ENCODE measurements around the gene SIX5.

SIX5 gene

GRCh38 chr19:45768984-45769782 is at the start of gene SIX5:
SIX5 (minus strand) TSS chr19:45769252; CDS start chr19:45768844, 408 bp downstream.
- in situ Hi-C loops (cut with MboI; ENCODE audit: low sequenced_read_pairs, unreplicated experiment), result no loop called here
- TF ChIP-seq CTCF (IDR thresholded peaks at IDR 0.05; ENCODE audit: borderline replicate concordance, control extremely low read depth, extremely low read depth, insufficient read depth, missing control alignments), result no peak
- DNase-seq (ENCODE audit: low spot score), result peak; percentile 99

- DNase-seq (ENCODE audit: low spot score), result no peak
- TF ChIP-seq CTCF (IDR thresholded peaks at IDR 0.05; ENCODE audit: borderline replicate concordance, control extremely low read depth, extremely low read depth, insufficient read depth, missing control alignments), result no peak
- in situ Hi-C loops (cut with MboI; ENCODE audit: low sequenced_read_pairs, unreplicated experiment), result no loop called here
Measured at GRCh38 chr19:45817725-45818301, 48.8 kb upstream of the SIX5 start.

- DNase-seq (ENCODE audit: low spot score), result peak; percentile 99
- peak; percentile 97 for TF ChIP-seq CTCF (IDR thresholded peaks at IDR 0.05; ENCODE audit: borderline replicate concordance, control extremely low read depth, extremely low read depth, insufficient read depth, missing control alignments)
- in situ Hi-C loops (cut with MboI; ENCODE audit: low sequenced_read_pairs, unreplicated experiment), result no loop called here
Measured at GRCh38 chr19:45817010-45817724, 48.1 kb upstream of the SIX5 start.

- in situ Hi-C loops (cut with MboI; ENCODE audit: low sequenced_read_pairs, unreplicated experiment), result no loop called here
- TF ChIP-seq CTCF (IDR thresholded peaks at IDR 0.05; ENCODE audit: borderline replicate concordance, control extremely low read depth, extremely low read depth, insufficient read depth, missing control alignments), result no peak
- DNase-seq (ENCODE audit: low spot score), result no peak
Measured at GRCh38 chr19:45816236-45817009, 47.4 kb upstream of the SIX5 start.

GRCh38 chr19:45815481-45816216 is 46.6 kb upstream of the SIX5 start:
- in situ Hi-C loops (cut with MboI; ENCODE audit: low sequenced_read_pairs, unreplicated experiment), result no loop called here
- no peak for DNase-seq (ENCODE audit: low spot score)
- no peak for TF ChIP-seq CTCF (IDR thresholded peaks at IDR 0.05; ENCODE audit: borderline replicate concordance, control extremely low read depth, extremely low read depth, insufficient read depth, missing control alignments)

Measured in GM13976 (cell line).